OCI-LY1 (cell line): ENCODE data around the gene EXOC6B.

ENCODE experiments used
- EZH2 ChIP-seq: fragments of 200-600 bp; sonication (generic), shearing (Covaris generic); IDR thresholded peaks from 2 replicates; pipeline ENCODE4 v1.8.0; 2017; ENCODE audit warnings: borderline replicate concordance, mixed run types, mild to moderate bottlenecking, antibody characterized with exemption, low read length, moderate library complexity, mixed read lengths
- TF ChIP-seq, protein P1 (sequence below): fragments of 200-600 bp; sonication (generic), shearing (Covaris generic); IDR thresholded peaks from 2 replicates; pipeline ENCODE4 v1.5.1; 2017; ENCODE audit warnings: mild to moderate bottlenecking, antibody characterized with exemption, low read length, moderate library complexity, mixed read lengths

DNA sequence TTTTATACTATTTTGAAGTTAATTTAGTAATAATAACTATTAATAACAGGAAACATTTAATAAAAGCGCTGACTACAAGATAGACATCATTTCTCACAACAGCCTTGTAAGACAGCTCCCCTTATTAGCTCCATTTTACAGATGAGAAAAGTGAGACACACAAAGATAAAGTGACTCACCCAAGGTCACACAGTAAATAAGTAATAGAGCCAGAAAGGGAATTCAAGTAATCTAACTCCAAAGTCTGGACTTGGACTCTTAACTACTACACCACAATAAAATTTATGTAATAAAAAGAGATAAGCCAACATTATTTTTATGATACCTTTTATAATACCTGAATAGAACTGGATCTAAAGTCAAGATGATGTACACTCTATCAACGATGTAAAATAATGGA is 25.3 kb downstream of the EXOC6B start:
- TF ChIP-seq, protein P1, sequence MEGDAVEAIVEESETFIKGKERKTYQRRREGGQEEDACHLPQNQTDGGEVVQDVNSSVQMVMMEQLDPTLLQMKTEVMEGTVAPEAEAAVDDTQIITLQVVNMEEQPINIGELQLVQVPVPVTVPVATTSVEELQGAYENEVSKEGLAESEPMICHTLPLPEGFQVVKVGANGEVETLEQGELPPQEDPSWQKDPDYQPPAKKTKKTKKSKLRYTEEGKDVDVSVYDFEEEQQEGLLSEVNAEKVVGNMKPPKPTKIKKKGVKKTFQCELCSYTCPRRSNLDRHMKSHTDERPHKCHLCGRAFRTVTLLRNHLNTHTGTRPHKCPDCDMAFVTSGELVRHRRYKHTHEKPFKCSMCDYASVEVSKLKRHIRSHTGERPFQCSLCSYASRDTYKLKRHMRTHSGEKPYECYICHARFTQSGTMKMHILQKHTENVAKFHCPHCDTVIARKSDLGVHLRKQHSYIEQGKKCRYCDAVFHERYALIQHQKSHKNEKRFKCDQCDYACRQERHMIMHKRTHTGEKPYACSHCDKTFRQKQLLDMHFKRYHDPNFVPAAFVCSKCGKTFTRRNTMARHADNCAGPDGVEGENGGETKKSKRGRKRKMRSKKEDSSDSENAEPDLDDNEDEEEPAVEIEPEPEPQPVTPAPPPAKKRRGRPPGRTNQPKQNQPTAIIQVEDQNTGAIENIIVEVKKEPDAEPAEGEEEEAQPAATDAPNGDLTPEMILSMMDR: no peak
- no peak for TF ChIP-seq EZH2
